22Rv1 (cell line): ENCODE data around the gene MRPS10.

ENCODE experiments used
- CTCF ChIP-seq: fragments of 450-650 bp; IDR thresholded peaks from 2 replicates; pipeline ENCODE4 v1.5.1; 2017; ENCODE audit warnings: mild to moderate bottlenecking
- ZFX ChIP-seq: fragments of 450-650 bp; IDR thresholded peaks from 2 replicates; pipeline ENCODE4 v1.6.1; 2017; ENCODE audit warnings: antibody characterized with exemption, borderline replicate concordance

DNA sequence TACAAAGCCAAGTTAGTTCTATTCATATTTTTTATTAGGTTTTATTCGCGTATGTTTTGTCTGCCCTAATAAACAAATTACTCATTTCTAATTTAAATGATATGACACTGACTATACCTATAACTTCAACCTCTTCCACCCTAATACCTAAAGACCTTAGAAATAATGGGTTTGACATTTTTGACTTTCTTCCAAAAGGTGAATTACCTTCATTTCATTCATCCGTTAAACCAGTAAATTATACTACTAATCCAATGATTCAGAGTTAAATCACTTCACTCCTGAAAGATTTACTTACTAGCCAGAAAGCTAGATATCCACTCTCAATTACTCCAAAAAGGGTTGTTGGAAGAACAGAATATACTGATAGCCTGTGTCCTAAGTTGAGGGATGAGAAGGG is 5.2 kb downstream of the MRPS10 start:
- TF ChIP-seq CTCF (no peak), ZFX (no peak)
